ENCODE results near the gene SPAG17. TPM values are rescaled to one million over a fixed set of nuclear protein-coding genes. Genes with fewer than 3 reads are reported as not detected.

SPAG17 gene
- total RNA-seq, 1 donor, result 3.3 TPM

DNA sequence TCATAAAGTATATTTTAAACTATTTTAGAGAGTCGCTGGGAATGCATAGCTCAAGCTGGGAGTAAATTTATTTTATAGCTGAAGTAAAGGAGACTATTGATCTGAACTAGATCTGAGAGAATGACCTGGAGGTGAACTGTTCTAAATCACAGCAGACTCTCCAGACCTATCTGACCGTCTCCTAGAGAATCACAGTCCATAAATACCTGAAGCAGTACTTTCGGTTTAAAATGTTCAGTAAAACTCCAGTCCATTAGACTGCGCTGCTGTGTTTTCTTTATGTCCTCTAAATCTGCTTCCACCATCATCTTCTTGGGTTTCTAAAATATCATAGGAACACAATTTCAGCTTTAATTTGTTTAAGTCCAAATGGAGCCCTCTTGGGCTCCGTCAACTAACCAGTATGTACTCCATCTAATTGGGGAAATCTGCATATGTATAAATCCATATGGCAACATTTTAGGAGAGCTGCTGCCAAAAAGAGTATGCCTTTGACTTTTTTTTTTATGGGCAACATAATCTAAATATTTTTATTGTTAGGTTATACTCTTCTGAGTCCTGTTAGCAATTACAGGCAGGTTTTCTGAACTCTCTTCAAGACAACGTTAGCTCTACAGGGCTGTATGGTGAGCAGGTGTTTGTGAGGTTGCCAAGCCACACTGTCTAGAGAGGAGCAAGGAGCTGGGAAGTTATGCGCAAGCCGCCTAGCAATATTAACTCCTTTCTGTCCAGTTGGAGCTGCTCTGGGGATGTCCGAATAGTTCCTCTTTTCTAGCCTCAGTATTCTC is 111.2 kb downstream of the SPAG17 start:
- Histone ChIP-seq H3K36me3 (ENCODE audit: insufficient read depth, low read length) (no peaks in the 10 kb centered on the region), H2AFZ (ENCODE audit: low read length) (no peak overlapping the region), H3K27ac (ENCODE audit: low read depth, low read length) (no peak overlapping the region), H3K4me1 (ENCODE audit: insufficient read depth, low read length) (peaks cover 7% of the 10 kb centered on the region), H3K4me3 (ENCODE audit: insufficient read depth, low read length) (no peak overlapping the region), H3K79me2 (ENCODE audit: insufficient read depth, low read length) (no peaks in the 10 kb centered on the region), H3K4me2 (ENCODE audit: insufficient read depth, low read length) (no peak overlapping the region), H3K27me3 (ENCODE audit: insufficient read depth, low read length) (no peaks in the 10 kb centered on the region), H3K9me3 (ENCODE audit: low read depth, low read length) (no peaks in the 10 kb centered on the region), H4K20me1 (ENCODE audit: insufficient read depth, low read length) (no peaks in the 10 kb centered on the region)
- TF ChIP-seq CTCF (IDR thresholded peaks at IDR 0.05; ENCODE audit: extremely low read depth, low read depth, low read length), result no peak
- no peak for DNase-seq (ENCODE audit: insufficient read length, low spot score, missing footprints)

DNA sequence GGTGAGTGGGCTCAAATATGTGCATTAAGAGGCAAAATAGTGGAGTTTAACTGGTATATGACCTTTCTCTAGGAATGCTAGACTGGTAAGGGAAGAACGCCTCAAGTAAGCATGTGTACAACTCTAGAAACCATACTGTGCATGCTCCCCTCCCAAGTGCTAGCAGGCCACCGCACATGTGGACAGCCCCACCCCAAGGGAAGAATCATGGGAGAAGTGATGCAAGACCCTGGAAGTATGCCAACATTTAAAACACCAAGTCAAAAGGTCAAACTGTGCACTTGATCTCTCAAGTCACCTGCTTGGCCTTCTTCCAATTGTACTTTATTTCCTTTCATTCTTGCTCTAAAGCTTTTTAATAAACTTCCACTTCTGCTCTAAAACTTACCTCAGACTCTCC is 135.0 kb downstream of the SPAG17 start:
- Histone ChIP-seq H3K79me2 (ENCODE audit: insufficient read depth, low read length) (no peaks in the 10 kb centered on the region), H3K4me2 (ENCODE audit: insufficient read depth, low read length) (no peak overlapping the region), H3K9me3 (ENCODE audit: low read depth, low read length) (no peaks in the 10 kb centered on the region), H3K27ac (ENCODE audit: low read depth, low read length) (no peak overlapping the region), H3K4me3 (ENCODE audit: insufficient read depth, low read length) (no peak overlapping the region), H3K4me1 (ENCODE audit: insufficient read depth, low read length) (no peaks in the 10 kb centered on the region), H3K36me3 (ENCODE audit: insufficient read depth, low read length) (no peaks in the 10 kb centered on the region), H4K20me1 (ENCODE audit: insufficient read depth, low read length) (no peaks in the 10 kb centered on the region), H2AFZ (ENCODE audit: low read length) (no peak overlapping the region), H3K27me3 (ENCODE audit: insufficient read depth, low read length) (no peaks in the 10 kb centered on the region)
- no peak for DNase-seq (ENCODE audit: insufficient read length, low spot score, missing footprints)
- no peak for TF ChIP-seq CTCF (IDR thresholded peaks at IDR 0.05; ENCODE audit: extremely low read depth, low read depth, low read length)

DNA sequence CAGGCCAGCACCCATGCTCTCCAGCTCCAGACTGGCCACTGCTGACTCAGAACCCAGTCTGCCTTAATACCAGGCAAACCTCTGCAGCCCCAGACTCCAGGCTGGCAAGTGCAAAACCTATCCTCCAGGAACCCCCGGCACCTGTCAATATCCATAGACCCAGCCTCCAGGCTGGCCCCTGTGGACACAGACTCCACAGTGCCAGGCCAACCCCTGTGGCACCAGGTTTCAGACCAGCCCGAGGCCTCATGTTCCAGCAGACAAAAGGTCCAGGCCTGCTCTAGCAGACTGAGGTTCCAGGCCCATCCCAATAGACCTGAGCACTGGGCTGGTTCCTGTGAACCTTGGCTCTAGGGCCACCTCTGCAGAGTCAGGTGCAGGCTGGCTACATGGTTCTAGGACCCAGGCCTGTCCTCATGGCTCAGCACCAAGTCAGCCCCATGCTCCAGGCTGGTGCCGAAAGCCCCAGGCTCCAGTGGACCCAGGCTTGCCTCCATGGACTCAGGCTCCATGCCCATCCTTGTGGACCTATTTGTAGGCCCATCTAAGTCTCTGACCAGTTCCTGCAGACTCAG is 137.3 kb downstream of the SPAG17 start:
- no peak overlapping the region for H3K4me3 ChIP-seq (ENCODE audit: insufficient read depth, low read length)
- no peaks in the 10 kb centered on the region for H3K36me3 ChIP-seq (ENCODE audit: insufficient read depth, low read length)
- no peaks in the 10 kb centered on the region for H3K4me1 ChIP-seq (ENCODE audit: insufficient read depth, low read length)
- no peaks in the 10 kb centered on the region for H3K79me2 ChIP-seq (ENCODE audit: insufficient read depth, low read length)
- H3K9me3 ChIP-seq (ENCODE audit: low read depth, low read length), result no peaks in the 10 kb centered on the region
- H2AFZ ChIP-seq (ENCODE audit: low read length), result no peak overlapping the region
- DNase-seq (ENCODE audit: insufficient read length, low spot score, missing footprints), result no peak
- H4K20me1 ChIP-seq (ENCODE audit: insufficient read depth, low read length), result no peaks in the 10 kb centered on the region
- no peak for TF ChIP-seq CTCF (IDR thresholded peaks at IDR 0.05; ENCODE audit: extremely low read depth, low read depth, low read length)
- H3K27ac ChIP-seq (ENCODE audit: low read depth, low read length), result no peak overlapping the region
- H3K4me2 ChIP-seq (ENCODE audit: insufficient read depth, low read length), result no peak overlapping the region
- no peaks in the 10 kb centered on the region for H3K27me3 ChIP-seq (ENCODE audit: insufficient read depth, low read length)

- Histone ChIP-seq H3K36me3 (ENCODE audit: insufficient read depth, low read length) (no peaks in the 10 kb centered on the region), H4K20me1 (ENCODE audit: insufficient read depth, low read length) (no peaks in the 10 kb centered on the region), H3K27ac (ENCODE audit: low read depth, low read length) (no peak overlapping the region), H3K4me2 (ENCODE audit: insufficient read depth, low read length) (no peak overlapping the region), H3K9me3 (ENCODE audit: low read depth, low read length) (no peaks in the 10 kb centered on the region), H3K4me1 (ENCODE audit: insufficient read depth, low read length) (no peaks in the 10 kb centered on the region), H3K79me2 (ENCODE audit: insufficient read depth, low read length) (no peaks in the 10 kb centered on the region), H3K4me3 (ENCODE audit: insufficient read depth, low read length) (no peak overlapping the region), H3K27me3 (ENCODE audit: insufficient read depth, low read length) (no peaks in the 10 kb centered on the region), H2AFZ (ENCODE audit: low read length) (no peak overlapping the region)
- TF ChIP-seq CTCF (IDR thresholded peaks at IDR 0.05; ENCODE audit: extremely low read depth, low read depth, low read length), result no peak
- DNase-seq (ENCODE audit: insufficient read length, low spot score, missing footprints), result no peak
Observed at GRCh38 chr1:118047006-118047649, 137.9 kb downstream of the SPAG17 start.
